Right ventricle myocardium superior (tissue), 1 donor: ENCODE measurements around the gene GOLGA8G. TPM values are rescaled to one million over a fixed set of nuclear protein-coding genes. Genes with fewer than 3 reads are reported as not detected.
"Not testable (repeated sequence)": the region's sequence is repeated elsewhere in the genome, so short reads cannot be mapped to it uniquely, and the experiment has no call there.

ENCODE experiments used
- ATAC-seq: fragments of 200-7000 bp; cut with Tn5 transposase; one replicate; pipeline ENCODE4 v1.9.1; 2020; ENCODE audit warnings: mild to moderate bottlenecking; ENCODE audit not compliant: poor library complexity
- DNase-seq: peaks from one replicate; pipeline ENCODE4 v3.0.0-alpha.2; 2020
- intact Hi-C: fragments of 100-400 bp; cut with DNase I; formaldehyde crosslinking; loops from one replicate; pipeline ENCODE4 v1.11.2; 2022
- long read RNA-seq: library from polyadenylated mRNA; unstranded; transcript quantifications from one replicate; pipeline ENCODE4 v2.0.0, GENCODE V29; 2021
- microRNA-seq: library from miRNA; unstranded; fragments of <30 nt; microRNA quantifications from one replicate; pipeline ENCODE4 v1.2.0, GENCODE V29; 2020
- total RNA-seq: library from RNA; stranded (reverse); fragmentation: NEBNext Ultra II Directional; extraction: Animal tissue kit (Norgen Biotek cat#: 25700); gene quantifications from one replicate; pipeline ENCODE4 v1.2.1, GENCODE V29; 2021
- donor health status: DM: no; HTN: yes; CAD: no; lungs with severe emphysema.

The GOLGA8G gene
- total RNA-seq, result not detected
- long read RNA-seq, result 0 reads

GRCh38 chr15:28532954-28533353, at the start of gene GOLGA8G:
TSS of gene GOLGA8G (minus strand) at chr15:28532971. CDS start at chr15:28532909, 62 bp downstream.
- ATAC-seq, intact Hi-C loops: not testable (repeated sequence)
- DNase-seq, result peak; percentile 10

- intact Hi-C loops, ATAC-seq: not testable (repeated sequence)
- peak; percentile 8 for DNase-seq
Measured at GRCh38 chr15:28573351-28573750, 40.6 kb upstream of the GOLGA8G start.

GRCh38 chr15:28553268-28553667, 20.5 kb upstream of the GOLGA8G start, which contains the start of gene GOLGA6L25:
TSS of gene GOLGA6L25 (plus strand) at chr15:28553568. CDS start at chr15:28553629, 61 bp downstream.
- ATAC-seq, DNase-seq, intact Hi-C loops: not testable (repeated sequence)

GRCh38 chr15:28515208-28515607, 17.6 kb downstream of the GOLGA8G start:
- ATAC-seq, DNase-seq, intact Hi-C loops: not testable (repeated sequence)

- ATAC-seq, intact Hi-C loops, DNase-seq: not testable (repeated sequence)
Measured at GRCh38 chr15:28514128-28514527, 18.6 kb downstream of the GOLGA8G start.

- DNase-seq, intact Hi-C loops: not testable (repeated sequence)
- ATAC-seq, result peak; percentile 74
Measured at GRCh38 chr15:28508217-28508889, 24.4 kb downstream of the GOLGA8G start.

- intact Hi-C loops, DNase-seq, ATAC-seq: not testable (repeated sequence)
Measured at GRCh38 chr15:28481340-28481739, 51.4 kb downstream of the GOLGA8G start.

Small RNAs within 50 kb of the gene (microRNA-seq; reads per million reads assigned to microRNA genes)
- gene MIR4509-3, result not detected

Other genes with a start within 250 kb of the GOLGA8G start
- gene HERC2, start 210.8 kb downstream of the GOLGA8G start, total RNA-seq, result 42.1 TPM
- gene GOLGA6L24, start 174.9 kb downstream of the GOLGA8G start, total RNA-seq, result not detected
- not detected for gene GOLGA8F, start 154.3 kb downstream of the GOLGA8G start, total RNA-seq
- not detected for gene GOLGA6L25, start 20.6 kb upstream of the GOLGA8G start, total RNA-seq
- gene GOLGA8M, start 179.4 kb upstream of the GOLGA8G start, total RNA-seq, result 1.2 TPM